Ishikawa (cell line): ENCODE data around the gene GUCA1C.

ENCODE experiments used
- CEBPB ChIP-seq: IDR thresholded peaks from 2 replicates; pipeline ENCODE4 v1.6.1; 2012
- EP300 ChIP-seq: IDR thresholded peaks from 2 replicates; pipeline ENCODE4 v1.6.1; 2012; ENCODE audit warnings: borderline replicate concordance
- FOXM1 ChIP-seq: IDR thresholded peaks from 2 replicates; pipeline ENCODE4 v1.6.1; 2012; ENCODE audit warnings: low read depth, borderline replicate concordance
- MAX ChIP-seq: IDR thresholded peaks from 2 replicates; pipeline ENCODE4 v1.6.1; 2012
- USF1 ChIP-seq: IDR thresholded peaks from 2 replicates; pipeline ENCODE4 v1.6.1; 2012
- YY1 ChIP-seq: IDR thresholded peaks from 2 replicates; pipeline ENCODE4 v1.6.1; 2012; ENCODE audit warnings: low read depth
- ZBTB7A ChIP-seq: IDR thresholded peaks from 2 replicates; pipeline ENCODE4 v1.6.1; 2012; ENCODE audit warnings: low read depth
- TF ChIP-seq, protein P1 (sequence below): IDR thresholded peaks from 2 replicates; pipeline ENCODE4 v1.6.1; 2012; ENCODE audit warnings: low read depth, mild to moderate bottlenecking

DNA sequence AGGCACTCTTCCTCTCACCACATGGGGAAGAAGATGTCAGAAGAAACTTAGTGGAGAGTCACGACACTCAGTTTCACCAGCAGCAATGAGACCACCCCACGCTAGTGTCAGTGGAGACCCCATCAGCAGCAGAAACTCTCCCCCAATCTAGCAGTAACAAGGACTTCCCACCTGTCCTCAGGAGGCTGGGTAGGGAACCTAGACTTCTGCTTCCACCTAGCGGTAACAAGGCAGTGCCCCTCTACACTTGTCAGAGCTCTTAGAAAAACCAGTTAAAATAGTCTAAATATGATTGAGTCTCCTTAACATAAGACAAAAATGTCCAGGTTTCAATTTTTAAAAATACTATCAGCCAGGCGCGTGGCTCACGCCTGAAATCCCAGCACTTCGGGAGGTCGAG, 73.8 kb downstream of the GUCA1C start:
- TF ChIP-seq YY1: no peak
- no peak for TF ChIP-seq FOXM1
- TF ChIP-seq USF1: no peak
- no peak for TF ChIP-seq MAX
- TF ChIP-seq EP300: no peak
- no peak for TF ChIP-seq ZBTB7A
- no peak for TF ChIP-seq CEBPB
- TF ChIP-seq, protein P1, sequence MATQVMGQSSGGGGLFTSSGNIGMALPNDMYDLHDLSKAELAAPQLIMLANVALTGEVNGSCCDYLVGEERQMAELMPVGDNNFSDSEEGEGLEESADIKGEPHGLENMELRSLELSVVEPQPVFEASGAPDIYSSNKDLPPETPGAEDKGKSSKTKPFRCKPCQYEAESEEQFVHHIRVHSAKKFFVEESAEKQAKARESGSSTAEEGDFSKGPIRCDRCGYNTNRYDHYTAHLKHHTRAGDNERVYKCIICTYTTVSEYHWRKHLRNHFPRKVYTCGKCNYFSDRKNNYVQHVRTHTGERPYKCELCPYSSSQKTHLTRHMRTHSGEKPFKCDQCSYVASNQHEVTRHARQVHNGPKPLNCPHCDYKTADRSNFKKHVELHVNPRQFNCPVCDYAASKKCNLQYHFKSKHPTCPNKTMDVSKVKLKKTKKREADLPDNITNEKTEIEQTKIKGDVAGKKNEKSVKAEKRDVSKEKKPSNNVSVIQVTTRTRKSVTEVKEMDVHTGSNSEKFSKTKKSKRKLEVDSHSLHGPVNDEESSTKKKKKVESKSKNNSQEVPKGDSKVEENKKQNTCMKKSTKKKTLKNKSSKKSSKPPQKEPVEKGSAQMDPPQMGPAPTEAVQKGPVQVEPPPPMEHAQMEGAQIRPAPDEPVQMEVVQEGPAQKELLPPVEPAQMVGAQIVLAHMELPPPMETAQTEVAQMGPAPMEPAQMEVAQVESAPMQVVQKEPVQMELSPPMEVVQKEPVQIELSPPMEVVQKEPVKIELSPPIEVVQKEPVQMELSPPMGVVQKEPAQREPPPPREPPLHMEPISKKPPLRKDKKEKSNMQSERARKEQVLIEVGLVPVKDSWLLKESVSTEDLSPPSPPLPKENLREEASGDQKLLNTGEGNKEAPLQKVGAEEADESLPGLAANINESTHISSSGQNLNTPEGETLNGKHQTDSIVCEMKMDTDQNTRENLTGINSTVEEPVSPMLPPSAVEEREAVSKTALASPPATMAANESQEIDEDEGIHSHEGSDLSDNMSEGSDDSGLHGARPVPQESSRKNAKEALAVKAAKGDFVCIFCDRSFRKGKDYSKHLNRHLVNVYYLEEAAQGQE: no peak
